Prostate gland (tissue), 2 donors: ENCODE results near the gene SHISA5.

Experiments used
- POLR2AphosphoS5 ChIP-seq: sonication (generic); formaldehyde crosslinking; IDR thresholded peaks from one replicate; pipeline ENCODE4 v1.6.1; 2017; ENCODE audit warnings: antibody characterized with exemption
- TF ChIP-seq, protein P1 (sequence below), 4 experiments: fragments of 200-600 bp in 2 of 4; fragments of 450-650 bp in 2 of 4; sonication (generic) in 2 of 4; IDR thresholded peaks; 1 replicate in 3 of 4; 2 replicates in 1 of 4; pipeline ENCODE4 v1.5.1; 2016 to 2019; ENCODE audit warnings: antibody characterized with exemption in 4 of 4, mild to moderate bottlenecking in 2 of 4, moderate library complexity in 2 of 4

DNA sequence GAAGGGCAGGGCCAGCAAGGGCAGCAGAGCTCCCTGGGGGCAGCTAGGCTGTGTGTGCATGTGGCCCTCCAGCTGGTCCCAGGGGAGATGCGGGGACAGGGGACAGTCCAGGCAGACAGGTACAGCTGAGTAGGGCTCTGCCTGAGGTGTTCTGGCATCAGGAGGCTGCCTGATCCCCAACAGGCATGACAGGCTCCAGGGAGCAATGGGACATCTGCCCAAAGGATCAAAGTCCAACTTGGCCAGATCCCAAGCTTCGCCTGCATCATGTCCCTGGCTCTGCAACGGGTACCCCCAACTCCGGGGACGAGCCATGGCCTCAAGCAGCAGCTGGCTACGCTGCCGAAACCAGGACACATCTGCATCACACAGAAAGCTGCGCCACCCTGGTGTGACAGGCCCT is 35.6 kb downstream of the SHISA5 start:
- TF ChIP-seq, protein P1, sequence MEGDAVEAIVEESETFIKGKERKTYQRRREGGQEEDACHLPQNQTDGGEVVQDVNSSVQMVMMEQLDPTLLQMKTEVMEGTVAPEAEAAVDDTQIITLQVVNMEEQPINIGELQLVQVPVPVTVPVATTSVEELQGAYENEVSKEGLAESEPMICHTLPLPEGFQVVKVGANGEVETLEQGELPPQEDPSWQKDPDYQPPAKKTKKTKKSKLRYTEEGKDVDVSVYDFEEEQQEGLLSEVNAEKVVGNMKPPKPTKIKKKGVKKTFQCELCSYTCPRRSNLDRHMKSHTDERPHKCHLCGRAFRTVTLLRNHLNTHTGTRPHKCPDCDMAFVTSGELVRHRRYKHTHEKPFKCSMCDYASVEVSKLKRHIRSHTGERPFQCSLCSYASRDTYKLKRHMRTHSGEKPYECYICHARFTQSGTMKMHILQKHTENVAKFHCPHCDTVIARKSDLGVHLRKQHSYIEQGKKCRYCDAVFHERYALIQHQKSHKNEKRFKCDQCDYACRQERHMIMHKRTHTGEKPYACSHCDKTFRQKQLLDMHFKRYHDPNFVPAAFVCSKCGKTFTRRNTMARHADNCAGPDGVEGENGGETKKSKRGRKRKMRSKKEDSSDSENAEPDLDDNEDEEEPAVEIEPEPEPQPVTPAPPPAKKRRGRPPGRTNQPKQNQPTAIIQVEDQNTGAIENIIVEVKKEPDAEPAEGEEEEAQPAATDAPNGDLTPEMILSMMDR (IDR thresholded peaks at IDR 0.05): no peak
- no peak for TF ChIP-seq POLR2AphosphoS5
